GM12873 (cell line): Measurements from ENCODE around the gene COTL1.

Experiments
- TF ChIP-seq, protein P1 (sequence below): IDR thresholded peaks from 2 replicates; pipeline ENCODE4 v1.5.1; 2012; ENCODE audit warnings: low read depth, mild to moderate bottlenecking, moderate library complexity, low read length, control low read depth; ENCODE audit not compliant: insufficient read depth; ENCODE audit errors: missing control alignments

The COTL1 gene

GRCh38 chr16:84574191-84574590, 43.7 kb downstream of the COTL1 start:
- TF ChIP-seq, protein P1, sequence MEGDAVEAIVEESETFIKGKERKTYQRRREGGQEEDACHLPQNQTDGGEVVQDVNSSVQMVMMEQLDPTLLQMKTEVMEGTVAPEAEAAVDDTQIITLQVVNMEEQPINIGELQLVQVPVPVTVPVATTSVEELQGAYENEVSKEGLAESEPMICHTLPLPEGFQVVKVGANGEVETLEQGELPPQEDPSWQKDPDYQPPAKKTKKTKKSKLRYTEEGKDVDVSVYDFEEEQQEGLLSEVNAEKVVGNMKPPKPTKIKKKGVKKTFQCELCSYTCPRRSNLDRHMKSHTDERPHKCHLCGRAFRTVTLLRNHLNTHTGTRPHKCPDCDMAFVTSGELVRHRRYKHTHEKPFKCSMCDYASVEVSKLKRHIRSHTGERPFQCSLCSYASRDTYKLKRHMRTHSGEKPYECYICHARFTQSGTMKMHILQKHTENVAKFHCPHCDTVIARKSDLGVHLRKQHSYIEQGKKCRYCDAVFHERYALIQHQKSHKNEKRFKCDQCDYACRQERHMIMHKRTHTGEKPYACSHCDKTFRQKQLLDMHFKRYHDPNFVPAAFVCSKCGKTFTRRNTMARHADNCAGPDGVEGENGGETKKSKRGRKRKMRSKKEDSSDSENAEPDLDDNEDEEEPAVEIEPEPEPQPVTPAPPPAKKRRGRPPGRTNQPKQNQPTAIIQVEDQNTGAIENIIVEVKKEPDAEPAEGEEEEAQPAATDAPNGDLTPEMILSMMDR, result no peak

- TF ChIP-seq, protein P1, result no peak
These were observed 45.8 kb downstream of the COTL1 start for GRCh38 chr16:84572096-84572495.

DNA sequence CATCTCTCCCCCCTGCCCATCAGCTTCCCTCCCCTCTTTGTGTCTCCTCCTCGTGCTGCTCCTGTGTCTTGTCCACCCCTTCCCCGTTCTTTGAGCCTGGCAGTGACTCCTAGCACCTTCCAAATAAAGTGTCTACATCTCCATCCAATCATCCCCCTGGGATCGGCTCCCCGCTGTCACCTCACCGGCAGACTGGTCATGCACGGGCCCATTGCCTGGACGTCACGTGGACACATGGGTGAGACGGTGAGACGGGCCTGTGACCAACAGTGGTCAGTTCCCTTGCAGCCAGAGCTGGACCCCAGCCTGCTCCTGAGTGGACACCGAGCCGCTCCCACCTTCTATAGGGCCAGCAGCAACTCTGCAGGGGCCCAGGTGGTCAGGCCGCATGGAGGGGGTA, 46.4 kb downstream of the COTL1 start:
- TF ChIP-seq, protein P1, result no peak

DNA sequence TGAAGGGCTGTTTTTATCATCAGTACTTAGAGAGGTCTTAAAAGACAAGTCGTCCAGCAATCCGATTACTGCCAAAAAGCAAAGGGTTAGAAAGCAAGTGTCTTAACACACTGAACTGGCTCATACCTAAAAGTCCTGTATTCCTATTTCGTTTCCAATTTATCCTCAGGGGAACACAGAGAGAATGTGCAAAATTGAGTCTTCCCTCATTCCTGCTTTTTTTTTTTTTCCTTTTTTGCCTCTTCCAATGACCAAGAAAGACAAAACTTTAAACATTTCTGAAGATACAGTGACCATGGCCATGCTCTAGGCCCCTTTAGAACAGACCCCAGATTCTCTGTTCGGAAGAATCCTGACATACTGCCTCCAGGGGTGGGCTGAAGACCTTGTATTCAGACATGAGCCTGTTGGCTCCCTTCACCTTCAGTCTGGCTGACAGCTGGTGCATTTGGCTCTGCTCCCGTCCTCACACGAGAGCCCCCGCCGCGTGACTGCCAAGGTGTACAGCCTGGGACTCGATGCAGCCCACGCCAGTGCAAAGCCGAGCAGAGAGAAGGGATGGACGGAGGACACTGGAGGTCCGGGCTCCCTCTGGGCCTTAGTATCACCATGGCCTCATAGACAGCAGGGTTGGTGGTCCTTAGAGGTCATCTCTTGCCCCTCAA, 47.0 kb downstream of the COTL1 start:
- TF ChIP-seq, protein P1, result no peak

- TF ChIP-seq, protein P1, result no peak
These were observed 48.4 kb downstream of the COTL1 start for GRCh38 chr16:84569382-84569987.

- TF ChIP-seq, protein P1, result no peak
These were observed 49.8 kb downstream of the COTL1 start for GRCh38 chr16:84568066-84568465.

GRCh38 chr16:84567286-84567962, 50.5 kb downstream of the COTL1 start:
- TF ChIP-seq, protein P1, result no peak
